GM12873 (cell line): ENCODE results near the gene COL4A2.

Experiments used
- TF ChIP-seq, protein P1 (sequence below): IDR thresholded peaks from 2 replicates; pipeline ENCODE4 v1.5.1; 2012; ENCODE audit warnings: low read depth, mild to moderate bottlenecking, moderate library complexity, low read length, control low read depth; ENCODE audit not compliant: insufficient read depth; ENCODE audit errors: missing control alignments

Gene COL4A2

DNA sequence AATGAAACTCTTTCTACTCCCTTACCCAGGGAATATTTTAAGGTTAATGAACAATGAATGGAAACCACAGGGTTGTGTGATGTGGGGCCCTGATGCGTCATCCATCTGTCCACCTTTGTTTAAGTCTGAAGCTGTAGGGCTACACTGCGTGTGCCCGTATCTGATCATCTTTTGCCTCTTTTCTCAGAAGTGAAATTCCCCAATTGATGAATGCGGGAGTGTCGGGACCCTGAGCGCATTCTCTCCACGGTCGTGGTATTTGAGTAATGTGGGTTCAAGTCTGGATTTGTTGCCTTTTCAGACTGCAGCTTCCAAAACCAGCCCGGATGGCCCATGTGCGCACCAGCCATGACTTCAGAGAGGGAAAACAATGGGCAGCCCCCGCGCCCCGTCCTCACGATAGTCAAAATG lies 112.3 kb downstream of the COL4A2 start:
- TF ChIP-seq, protein P1, sequence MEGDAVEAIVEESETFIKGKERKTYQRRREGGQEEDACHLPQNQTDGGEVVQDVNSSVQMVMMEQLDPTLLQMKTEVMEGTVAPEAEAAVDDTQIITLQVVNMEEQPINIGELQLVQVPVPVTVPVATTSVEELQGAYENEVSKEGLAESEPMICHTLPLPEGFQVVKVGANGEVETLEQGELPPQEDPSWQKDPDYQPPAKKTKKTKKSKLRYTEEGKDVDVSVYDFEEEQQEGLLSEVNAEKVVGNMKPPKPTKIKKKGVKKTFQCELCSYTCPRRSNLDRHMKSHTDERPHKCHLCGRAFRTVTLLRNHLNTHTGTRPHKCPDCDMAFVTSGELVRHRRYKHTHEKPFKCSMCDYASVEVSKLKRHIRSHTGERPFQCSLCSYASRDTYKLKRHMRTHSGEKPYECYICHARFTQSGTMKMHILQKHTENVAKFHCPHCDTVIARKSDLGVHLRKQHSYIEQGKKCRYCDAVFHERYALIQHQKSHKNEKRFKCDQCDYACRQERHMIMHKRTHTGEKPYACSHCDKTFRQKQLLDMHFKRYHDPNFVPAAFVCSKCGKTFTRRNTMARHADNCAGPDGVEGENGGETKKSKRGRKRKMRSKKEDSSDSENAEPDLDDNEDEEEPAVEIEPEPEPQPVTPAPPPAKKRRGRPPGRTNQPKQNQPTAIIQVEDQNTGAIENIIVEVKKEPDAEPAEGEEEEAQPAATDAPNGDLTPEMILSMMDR, result no peak

DNA sequence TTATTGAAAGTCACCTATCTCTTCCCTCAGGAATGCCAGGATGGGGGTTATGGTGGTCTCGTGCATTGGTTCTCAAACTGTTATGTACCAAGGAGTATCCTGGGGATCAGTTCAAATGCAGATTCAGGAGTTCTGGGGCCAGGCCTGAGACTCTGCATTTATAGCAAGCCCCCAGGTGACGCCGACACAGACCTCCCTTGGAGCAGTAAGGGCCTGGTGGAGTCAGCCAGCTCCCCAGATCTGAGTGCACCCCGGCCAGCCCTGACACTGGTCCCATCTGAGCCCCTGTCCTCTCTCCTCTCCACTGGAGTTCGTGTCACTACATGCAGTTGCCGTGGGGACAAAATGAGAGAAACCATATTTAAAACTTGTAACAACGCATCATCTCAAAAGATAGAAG lies 112.9 kb downstream of the COL4A2 start:
- TF ChIP-seq, protein P1, result no peak

DNA sequence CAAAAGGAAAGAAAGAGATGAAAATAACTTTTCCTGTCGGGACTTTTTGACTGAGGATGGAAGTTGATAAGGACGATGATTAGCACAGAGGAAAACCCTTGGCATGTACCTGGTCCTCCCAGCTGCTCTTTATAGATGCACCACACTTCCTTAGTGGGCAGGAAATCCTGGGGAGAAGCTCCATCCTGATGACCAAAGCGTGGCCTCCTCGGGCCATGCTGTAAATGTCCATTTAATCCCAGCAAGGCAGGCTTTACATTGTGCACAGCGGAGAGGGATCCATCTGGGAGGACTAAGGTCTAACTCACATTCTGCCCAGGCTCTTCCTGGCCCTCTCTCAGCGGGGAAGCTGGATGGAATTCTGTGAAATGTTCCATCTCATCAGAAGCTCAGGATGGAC lies 113.5 kb downstream of the COL4A2 start:
- TF ChIP-seq, protein P1, result no peak

DNA sequence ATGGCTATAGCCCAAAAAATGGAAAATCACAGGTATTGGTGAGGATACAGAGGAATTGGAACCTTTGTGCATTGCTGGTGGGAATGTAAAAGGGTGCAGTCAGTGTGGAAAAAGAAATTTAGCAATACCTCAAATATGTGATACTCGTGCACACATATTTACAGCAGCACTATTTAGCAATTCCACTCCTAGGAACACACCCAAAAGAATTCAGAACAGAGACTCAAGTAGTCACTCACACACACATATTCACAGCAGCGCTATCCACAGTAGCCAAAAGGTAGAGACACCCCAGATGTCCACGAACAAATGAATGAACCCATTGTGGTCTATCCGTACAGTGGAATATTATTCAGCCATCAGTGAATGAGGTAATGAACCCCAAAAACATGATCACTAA lies 114.0 kb downstream of the COL4A2 start:
- TF ChIP-seq, protein P1, result no peak

DNA sequence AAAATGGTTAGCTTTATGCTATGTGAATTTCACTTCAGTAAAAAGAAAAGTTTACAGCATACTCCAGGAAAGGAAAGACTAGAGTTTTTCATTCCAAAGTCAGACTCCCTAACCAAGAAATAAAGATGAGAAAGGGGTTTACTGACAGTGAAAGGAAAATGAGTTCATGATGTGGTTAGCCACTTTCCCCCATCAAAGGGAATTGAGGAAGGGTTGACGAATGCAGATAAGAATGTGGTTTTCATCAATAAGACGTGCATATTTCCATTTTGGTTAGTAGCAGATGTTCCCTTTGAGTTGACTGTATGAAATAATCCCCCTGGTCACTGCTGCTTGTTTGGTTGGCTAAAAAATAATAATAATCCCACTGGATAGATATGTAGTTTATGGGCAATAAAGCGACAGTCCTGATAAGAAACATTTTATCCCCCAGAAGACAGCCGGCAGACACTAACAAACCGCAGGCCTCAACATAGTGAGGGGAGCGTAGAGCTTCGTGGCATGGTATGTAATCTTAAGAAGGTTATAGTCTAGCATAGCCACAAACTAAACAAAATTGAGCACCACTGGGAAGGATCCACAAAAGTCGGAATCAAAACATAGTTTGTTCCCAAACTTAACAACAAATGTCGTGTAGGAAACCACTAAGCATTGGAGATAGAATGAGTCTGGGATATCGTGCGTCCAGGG lies 114.8 kb downstream of the COL4A2 start:
- TF ChIP-seq, protein P1, result no peak

DNA sequence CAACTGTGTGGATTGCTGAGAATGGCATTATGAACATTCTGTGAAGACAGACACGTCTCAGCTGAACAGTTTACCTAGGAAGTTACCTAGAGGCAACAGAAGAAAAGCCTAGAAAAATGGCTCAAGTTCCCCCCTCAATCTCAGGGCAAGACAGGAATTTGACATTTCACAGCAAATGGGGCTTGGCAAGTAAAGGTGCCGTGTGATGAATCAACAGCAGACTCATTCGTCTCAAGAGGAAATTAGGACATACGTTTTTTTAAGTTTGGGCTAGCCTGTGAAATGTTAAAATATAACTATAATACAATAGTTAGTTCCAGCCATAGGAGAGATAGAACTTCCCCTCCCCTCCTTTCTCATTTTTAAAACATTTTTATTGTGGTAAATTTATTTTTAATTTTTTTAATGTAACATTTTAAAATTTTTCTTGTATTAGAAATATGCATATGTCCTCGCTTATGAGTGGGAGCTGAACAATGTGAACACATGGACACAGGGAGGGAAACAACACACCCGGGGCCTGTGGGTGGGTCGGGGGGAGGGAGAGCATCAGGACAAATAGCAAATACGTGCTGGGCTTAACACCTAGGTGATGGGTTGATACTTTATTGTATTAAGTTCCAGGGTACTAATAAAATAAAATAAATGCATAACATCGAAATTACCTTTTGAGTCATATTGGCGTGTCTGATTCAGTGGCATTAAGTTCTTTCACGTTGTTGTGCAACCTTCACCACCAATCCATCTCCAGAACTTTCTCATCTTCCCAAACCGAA lies 116.0 kb downstream of the COL4A2 start:
- TF ChIP-seq, protein P1, result no peak

DNA sequence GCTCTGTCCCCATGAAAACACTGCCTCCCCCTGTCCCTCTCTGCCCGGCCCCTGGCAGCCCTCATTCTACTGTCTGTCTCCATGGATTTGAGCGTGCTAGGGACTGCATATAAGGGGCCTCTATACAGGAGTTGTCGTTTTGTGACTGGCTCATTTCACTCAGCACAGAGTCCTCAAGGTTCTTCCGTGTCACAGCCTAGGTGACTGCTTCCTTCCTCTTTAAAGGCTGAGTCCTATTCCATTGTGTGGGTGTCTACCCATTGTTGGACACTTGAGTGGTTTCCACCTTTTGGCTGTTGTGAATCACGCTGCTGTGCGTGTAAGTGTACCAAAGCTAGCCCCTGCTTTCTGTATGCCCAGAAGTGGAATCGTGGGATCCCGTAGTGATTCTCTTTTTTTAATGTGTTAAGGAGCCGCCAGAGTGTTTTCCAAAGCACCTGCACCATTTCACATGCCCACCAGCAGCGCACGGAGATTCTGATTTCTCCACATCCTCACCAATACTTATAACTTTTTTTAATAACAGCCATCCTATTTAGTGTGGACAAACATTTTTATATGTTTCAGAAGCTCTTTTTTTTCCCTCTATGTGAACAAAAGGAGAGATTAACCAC lies 116.7 kb downstream of the COL4A2 start:
- TF ChIP-seq, protein P1, result no peak
